WTC11 (cell line): ENCODE data around the gene EIF2AK2. TPM values are rescaled to one million over a fixed set of nuclear protein-coding genes. Genes with fewer than 3 reads are reported as not detected.

Experiments
- ATAC-seq: fragments of 200-7000 bp; cut with Tn5 transposase; 2 replicates; pipeline ENCODE4 v1.10.0; 2021; ENCODE audit warnings: mild to moderate bottlenecking, moderate library complexity
- CTCF ChIA-PET: fragments of 300-600 bp; sonication (Branson Sonifier 250); formaldehyde crosslinking; loops from one replicate; lab custom pipeline; 2021; ENCODE audit warnings: antibody characterized with exemption; lab: Charles Lee
- POLR2A ChIA-PET: fragments of 350-600 bp; sonication (Branson Sonifier 250); formaldehyde crosslinking; loops from one replicate; lab custom pipeline; 2021; ENCODE audit warnings: antibody characterized with exemption; lab: Charles Lee
- DNase-seq: peaks from one replicate; pipeline ENCODE4 v3.0.0; 2021; ENCODE audit warnings: low spot score
- H3K27ac Mint-ChIP-seq: 2 replicates; pipeline ENCODE4 v1.8.0; 2021; ENCODE audit warnings: mixed read lengths
- H3K27me3 Mint-ChIP-seq: 2 replicates; pipeline ENCODE4 v1.8.0; 2021; ENCODE audit warnings: low read depth, mild to moderate bottlenecking, moderate library complexity, mixed read lengths
- H3K36me3 Mint-ChIP-seq: 2 replicates; pipeline ENCODE4 v1.8.0; 2021; ENCODE audit warnings: mixed read lengths
- H3K4me1 Mint-ChIP-seq: 2 replicates; pipeline ENCODE4 v1.8.0; 2022; ENCODE audit warnings: mixed read lengths
- H3K4me3 Mint-ChIP-seq: 2 replicates; pipeline ENCODE4 v1.8.0; 2021; ENCODE audit warnings: mild to moderate bottlenecking, moderate library complexity, mixed read lengths
- H3K9me3 Mint-ChIP-seq: 2 replicates; pipeline ENCODE4 v1.8.0; 2021; ENCODE audit warnings: mixed read lengths
- CBFB ChIP-seq: sonication (generic); formaldehyde crosslinking; IDR thresholded peaks from 2 replicates; pipeline ENCODE4 v1.8.1; 2022; ENCODE audit warnings: mild to moderate bottlenecking, low read depth, missing genetic modification reagents
- CREB1 ChIP-seq: sonication (generic); formaldehyde crosslinking; IDR thresholded peaks from 2 replicates; pipeline ENCODE4 v1.8.0; 2023; ENCODE audit warnings: mild to moderate bottlenecking, missing genetic modification reagents
- GRHL2 ChIP-seq: fragments of 250-450 bp; sonication (Bioruptor Pico); IDR thresholded peaks from 2 replicates; pipeline ENCODE4 v1.8.0; 2022; ENCODE audit warnings: mild to moderate bottlenecking, moderate library complexity; ENCODE audit not compliant: insufficient replicate concordance, severe bottlenecking
- HMGA2 ChIP-seq: fragments of 250-450 bp; sonication (Bioruptor Pico); IDR thresholded peaks from 2 replicates; pipeline ENCODE4 v1.4.0; 2021; ENCODE audit warnings: mild to moderate bottlenecking, moderate library complexity
- IRF2 ChIP-seq: sonication (generic); formaldehyde crosslinking; IDR thresholded peaks from 2 replicates; pipeline ENCODE4 v1.8.0; 2022; ENCODE audit warnings: low read depth, missing genetic modification reagents, borderline replicate concordance
- JAZF1 ChIP-seq: fragments of 250-450 bp; sonication (Bioruptor Pico); IDR thresholded peaks from 2 replicates; pipeline ENCODE4 v1.9.0; 2021; ENCODE audit warnings: moderate library complexity, mild to moderate bottlenecking, inconsistent platforms
- MXD4 ChIP-seq: fragments of 250-450 bp; sonication (Bioruptor Pico); IDR thresholded peaks from 2 replicates; pipeline ENCODE4 v1.8.0; 2021; ENCODE audit warnings: mild to moderate bottlenecking, moderate library complexity, borderline replicate concordance
- NR1H2 ChIP-seq: sonication (generic); formaldehyde crosslinking; IDR thresholded peaks from 2 replicates; pipeline ENCODE4 v1.9.0; 2021; ENCODE audit warnings: mild to moderate bottlenecking, moderate library complexity, missing genetic modification reagents
- SMAD4 ChIP-seq: sonication (generic); formaldehyde crosslinking; IDR thresholded peaks from 2 replicates; pipeline ENCODE4 v1.8.0; 2022; ENCODE audit warnings: mild to moderate bottlenecking, missing genetic modification reagents
- total RNA-seq: library from RNA; stranded (reverse); gene quantifications from 3 replicates; pipeline ENCODE4 v1.2.3, GENCODE V29; 2021
- TF ChIP-seq, protein P1 (sequence below): sonication (generic); formaldehyde crosslinking; IDR thresholded peaks from 2 replicates; pipeline ENCODE4 v1.8.0; 2022; ENCODE audit warnings: missing genetic modification reagents
- TF ChIP-seq, protein P2 (sequence below): sonication (generic); formaldehyde crosslinking; IDR thresholded peaks from 2 replicates; pipeline ENCODE4 v1.8.0; 2023; ENCODE audit warnings: missing genetic modification reagents
- TF ChIP-seq, protein P3 (sequence below): fragments of 250-450 bp; sonication (Bioruptor Pico); IDR thresholded peaks from 2 replicates; pipeline ENCODE4 v1.9.0; 2021; ENCODE audit warnings: mild to moderate bottlenecking
- TF ChIP-seq, protein P4 (sequence below): sonication (generic); formaldehyde crosslinking; IDR thresholded peaks from 2 replicates; pipeline ENCODE4 v1.8.1; 2023; ENCODE audit warnings: mild to moderate bottlenecking, missing genetic modification reagents
- TF ChIP-seq, protein P5 (sequence below): fragments of 250-450 bp; sonication (Bioruptor Pico); IDR thresholded peaks from 2 replicates; pipeline ENCODE4 v1.9.0; 2021; ENCODE audit warnings: moderate library complexity, mild to moderate bottlenecking, inconsistent platforms, borderline replicate concordance
- TF ChIP-seq, protein P6 (sequence below): sonication (generic); formaldehyde crosslinking; IDR thresholded peaks from 2 replicates; pipeline ENCODE4 v1.8.0; 2022; ENCODE audit warnings: mild to moderate bottlenecking, missing genetic modification reagents
- TF ChIP-seq, protein P7 (sequence below): sonication (generic); formaldehyde crosslinking; IDR thresholded peaks from 2 replicates; pipeline ENCODE4 v1.8.1; 2022; ENCODE audit warnings: mild to moderate bottlenecking, missing genetic modification reagents, moderate library complexity, borderline replicate concordance

The EIF2AK2 gene
- total RNA-seq, 1 experiment from 2014 or later: 34.2 TPM

DNA sequence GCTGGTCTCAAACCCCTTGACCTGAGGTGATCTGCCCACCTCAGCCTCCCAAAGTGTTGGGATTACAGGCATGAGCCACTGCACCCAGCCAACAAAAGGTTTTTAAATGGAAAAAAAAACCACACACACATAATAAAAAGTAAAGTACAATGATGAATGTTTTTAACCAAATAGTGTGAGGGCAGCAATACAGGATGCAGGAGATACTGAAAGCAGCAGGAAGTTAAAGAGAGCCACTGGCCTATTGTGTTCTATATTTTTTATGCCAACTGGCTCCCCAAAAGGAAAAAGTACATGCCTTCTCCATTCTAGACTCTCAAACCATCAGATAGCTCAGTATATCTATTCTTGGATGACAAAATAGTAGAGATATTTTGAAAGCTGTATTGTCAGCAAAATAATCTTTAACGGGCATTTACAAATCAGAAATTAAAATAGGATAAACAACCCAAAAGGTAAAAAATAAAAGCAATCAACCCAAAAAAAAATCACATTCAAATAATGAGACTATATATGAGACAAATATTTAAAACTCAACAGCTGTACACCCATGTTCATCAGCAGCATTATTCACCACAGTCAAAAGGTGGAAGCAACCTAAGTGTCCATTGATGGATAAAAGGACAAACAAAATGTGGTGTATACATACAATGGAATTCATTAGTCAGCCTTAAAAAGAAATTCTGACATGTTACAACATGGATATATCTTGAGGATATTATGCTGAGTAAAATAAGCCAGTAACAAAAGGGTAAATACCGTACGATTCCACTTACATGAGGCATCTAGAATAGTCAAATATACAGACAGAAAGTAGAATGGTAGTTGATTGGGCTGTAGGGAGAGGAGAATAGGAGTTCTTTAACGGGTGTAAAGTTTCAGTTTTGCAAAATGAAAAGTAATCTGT is 46.2 kb downstream of the EIF2AK2 start (continued):
- TF ChIP-seq, protein P1, sequence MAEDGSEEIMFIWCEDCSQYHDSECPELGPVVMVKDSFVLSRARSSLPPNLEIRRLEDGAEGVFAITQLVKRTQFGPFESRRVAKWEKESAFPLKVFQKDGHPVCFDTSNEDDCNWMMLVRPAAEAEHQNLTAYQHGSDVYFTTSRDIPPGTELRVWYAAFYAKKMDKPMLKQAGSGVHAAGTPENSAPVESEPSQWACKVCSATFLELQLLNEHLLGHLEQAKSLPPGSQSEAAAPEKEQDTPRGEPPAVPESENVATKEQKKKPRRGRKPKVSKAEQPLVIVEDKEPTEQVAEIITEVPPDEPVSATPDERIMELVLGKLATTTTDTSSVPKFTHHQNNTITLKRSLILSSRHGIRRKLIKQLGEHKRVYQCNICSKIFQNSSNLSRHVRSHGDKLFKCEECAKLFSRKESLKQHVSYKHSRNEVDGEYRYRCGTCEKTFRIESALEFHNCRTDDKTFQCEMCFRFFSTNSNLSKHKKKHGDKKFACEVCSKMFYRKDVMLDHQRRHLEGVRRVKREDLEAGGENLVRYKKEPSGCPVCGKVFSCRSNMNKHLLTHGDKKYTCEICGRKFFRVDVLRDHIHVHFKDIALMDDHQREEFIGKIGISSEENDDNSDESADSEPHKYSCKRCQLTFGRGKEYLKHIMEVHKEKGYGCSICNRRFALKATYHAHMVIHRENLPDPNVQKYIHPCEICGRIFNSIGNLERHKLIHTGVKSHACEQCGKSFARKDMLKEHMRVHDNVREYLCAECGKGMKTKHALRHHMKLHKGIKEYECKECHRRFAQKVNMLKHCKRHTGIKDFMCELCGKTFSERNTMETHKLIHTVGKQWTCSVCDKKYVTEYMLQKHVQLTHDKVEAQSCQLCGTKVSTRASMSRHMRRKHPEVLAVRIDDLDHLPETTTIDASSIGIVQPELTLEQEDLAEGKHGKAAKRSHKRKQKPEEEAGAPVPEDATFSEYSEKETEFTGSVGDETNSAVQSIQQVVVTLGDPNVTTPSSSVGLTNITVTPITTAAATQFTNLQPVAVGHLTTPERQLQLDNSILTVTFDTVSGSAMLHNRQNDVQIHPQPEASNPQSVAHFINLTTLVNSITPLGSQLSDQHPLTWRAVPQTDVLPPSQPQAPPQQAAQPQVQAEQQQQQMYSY: no peak
- TF ChIP-seq, protein P2, sequence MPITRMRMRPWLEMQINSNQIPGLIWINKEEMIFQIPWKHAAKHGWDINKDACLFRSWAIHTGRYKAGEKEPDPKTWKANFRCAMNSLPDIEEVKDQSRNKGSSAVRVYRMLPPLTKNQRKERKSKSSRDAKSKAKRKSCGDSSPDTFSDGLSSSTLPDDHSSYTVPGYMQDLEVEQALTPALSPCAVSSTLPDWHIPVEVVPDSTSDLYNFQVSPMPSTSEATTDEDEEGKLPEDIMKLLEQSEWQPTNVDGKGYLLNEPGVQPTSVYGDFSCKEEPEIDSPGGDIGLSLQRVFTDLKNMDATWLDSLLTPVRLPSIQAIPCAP (CRISPR knock-in tag): no peak

DNA sequence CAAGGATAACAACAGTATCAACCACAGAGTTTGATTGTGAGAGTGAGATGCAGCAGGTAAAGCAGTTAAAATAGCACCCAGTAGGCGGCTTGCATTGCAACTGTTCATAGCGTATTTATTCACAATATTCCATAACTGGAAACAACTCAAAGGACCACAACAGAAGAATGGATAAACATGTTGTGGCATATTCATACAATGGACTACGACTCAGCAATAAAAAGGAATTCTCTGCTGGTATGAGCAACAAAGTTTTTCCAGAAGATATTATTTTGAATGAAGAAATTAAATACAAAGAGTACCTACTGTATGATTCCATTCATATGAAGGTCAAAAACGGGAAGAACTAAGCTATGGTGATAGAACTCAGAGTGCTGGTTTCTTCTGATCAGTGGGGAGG is 47.3 kb downstream of the EIF2AK2 start:
- Mint-ChIP-seq H3K4me3 (no peak overlapping the region), H3K4me1 (peaks cover 16% of the 10 kb centered on the region), H3K27ac (no peak overlapping the region), H3K27me3 (no peaks in the 10 kb centered on the region), H3K9me3 (no peaks in the 10 kb centered on the region), H3K36me3 (peaks cover 36% of the 10 kb centered on the region)
- TF ChIP-seq, protein P3, sequence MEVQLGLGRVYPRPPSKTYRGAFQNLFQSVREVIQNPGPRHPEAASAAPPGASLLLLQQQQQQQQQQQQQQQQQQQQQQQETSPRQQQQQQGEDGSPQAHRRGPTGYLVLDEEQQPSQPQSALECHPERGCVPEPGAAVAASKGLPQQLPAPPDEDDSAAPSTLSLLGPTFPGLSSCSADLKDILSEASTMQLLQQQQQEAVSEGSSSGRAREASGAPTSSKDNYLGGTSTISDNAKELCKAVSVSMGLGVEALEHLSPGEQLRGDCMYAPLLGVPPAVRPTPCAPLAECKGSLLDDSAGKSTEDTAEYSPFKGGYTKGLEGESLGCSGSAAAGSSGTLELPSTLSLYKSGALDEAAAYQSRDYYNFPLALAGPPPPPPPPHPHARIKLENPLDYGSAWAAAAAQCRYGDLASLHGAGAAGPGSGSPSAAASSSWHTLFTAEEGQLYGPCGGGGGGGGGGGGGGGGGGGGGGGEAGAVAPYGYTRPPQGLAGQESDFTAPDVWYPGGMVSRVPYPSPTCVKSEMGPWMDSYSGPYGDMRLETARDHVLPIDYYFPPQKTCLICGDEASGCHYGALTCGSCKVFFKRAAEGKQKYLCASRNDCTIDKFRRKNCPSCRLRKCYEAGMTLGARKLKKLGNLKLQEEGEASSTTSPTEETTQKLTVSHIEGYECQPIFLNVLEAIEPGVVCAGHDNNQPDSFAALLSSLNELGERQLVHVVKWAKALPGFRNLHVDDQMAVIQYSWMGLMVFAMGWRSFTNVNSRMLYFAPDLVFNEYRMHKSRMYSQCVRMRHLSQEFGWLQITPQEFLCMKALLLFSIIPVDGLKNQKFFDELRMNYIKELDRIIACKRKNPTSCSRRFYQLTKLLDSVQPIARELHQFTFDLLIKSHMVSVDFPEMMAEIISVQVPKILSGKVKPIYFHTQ: no peak
- no peak for TF ChIP-seq MXD4 (CRISPR knock-in tag)
- TF ChIP-seq NR1H2 (CRISPR knock-in tag): no peak
- no peak for TF ChIP-seq GRHL2 (CRISPR knock-in tag)
- TF ChIP-seq, protein P4, sequence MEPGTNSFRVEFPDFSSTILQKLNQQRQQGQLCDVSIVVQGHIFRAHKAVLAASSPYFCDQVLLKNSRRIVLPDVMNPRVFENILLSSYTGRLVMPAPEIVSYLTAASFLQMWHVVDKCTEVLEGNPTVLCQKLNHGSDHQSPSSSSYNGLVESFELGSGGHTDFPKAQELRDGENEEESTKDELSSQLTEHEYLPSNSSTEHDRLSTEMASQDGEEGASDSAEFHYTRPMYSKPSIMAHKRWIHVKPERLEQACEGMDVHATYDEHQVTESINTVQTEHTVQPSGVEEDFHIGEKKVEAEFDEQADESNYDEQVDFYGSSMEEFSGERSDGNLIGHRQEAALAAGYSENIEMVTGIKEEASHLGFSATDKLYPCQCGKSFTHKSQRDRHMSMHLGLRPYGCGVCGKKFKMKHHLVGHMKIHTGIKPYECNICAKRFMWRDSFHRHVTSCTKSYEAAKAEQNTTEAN (CRISPR knock-in tag): no peak
- TF ChIP-seq JAZF1 (CRISPR knock-in tag): no peak
- TF ChIP-seq, protein P5, sequence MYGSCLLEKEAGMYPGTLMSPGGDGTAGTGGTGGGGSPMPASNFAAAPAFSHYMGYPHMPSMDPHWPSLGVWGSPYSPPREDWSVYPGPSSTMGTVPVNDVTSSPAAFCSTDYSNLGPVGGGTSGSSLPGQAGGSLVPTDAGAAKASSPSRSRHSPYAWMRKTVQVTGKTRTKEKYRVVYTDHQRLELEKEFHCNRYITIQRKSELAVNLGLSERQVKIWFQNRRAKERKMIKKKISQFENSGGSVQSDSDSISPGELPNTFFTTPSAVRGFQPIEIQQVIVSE (CRISPR knock-in tag): no peak
- TF ChIP-seq CBFB (CRISPR knock-in tag): no peak
- ChIA-PET CTCF (no interaction called here), POLR2A (no interaction called here)
- DNase-seq: no peak
- no peak for ATAC-seq

DNA sequence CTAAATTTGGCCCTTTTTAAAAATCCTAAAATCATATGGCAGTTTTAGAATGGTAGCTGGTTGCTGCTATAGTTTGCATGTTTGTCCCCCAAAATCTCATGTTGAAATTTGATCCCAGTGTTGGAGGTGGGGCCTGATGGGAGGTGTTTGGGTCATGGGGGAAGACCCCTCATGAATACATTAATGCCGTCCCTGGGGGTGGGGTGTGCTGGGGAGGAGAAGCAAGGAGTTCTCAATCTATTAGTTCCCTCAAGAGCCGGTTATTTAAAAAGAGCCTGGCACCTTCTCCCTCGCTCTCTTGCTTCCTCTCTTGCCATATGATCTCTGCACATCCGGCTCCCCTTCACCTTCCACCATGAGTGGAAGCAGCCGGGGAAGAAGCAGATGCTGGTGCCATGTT is 51.6 kb downstream of the EIF2AK2 start:
- DNase-seq (peak; percentile 35), ATAC-seq (peak; percentile 97)
- Mint-ChIP-seq H3K9me3 (no peaks in the 10 kb centered on the region), H3K4me3 (no peak overlapping the region), H3K4me1 (peaks cover 18% of the 10 kb centered on the region), H3K27ac (peak overlapping the region; percentile 68; the same call in 1 of the 2 replicates), H3K27me3 (no peaks in the 10 kb centered on the region), H3K36me3 (peaks cover 32% of the 10 kb centered on the region)
- POLR2A ChIA-PET: no interaction called here
- CTCF ChIA-PET: no interaction called here
- TF ChIP-seq, protein P6, sequence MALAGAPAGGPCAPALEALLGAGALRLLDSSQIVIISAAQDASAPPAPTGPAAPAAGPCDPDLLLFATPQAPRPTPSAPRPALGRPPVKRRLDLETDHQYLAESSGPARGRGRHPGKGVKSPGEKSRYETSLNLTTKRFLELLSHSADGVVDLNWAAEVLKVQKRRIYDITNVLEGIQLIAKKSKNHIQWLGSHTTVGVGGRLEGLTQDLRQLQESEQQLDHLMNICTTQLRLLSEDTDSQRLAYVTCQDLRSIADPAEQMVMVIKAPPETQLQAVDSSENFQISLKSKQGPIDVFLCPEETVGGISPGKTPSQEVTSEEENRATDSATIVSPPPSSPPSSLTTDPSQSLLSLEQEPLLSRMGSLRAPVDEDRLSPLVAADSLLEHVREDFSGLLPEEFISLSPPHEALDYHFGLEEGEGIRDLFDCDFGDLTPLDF (CRISPR knock-in tag): no peak
- TF ChIP-seq CREB1 (CRISPR knock-in tag): no peak
- no peak for TF ChIP-seq IRF2 (CRISPR knock-in tag)
- TF ChIP-seq, protein P5 (CRISPR knock-in tag): no peak
- no peak for TF ChIP-seq HMGA2 (CRISPR knock-in tag)
- TF ChIP-seq, protein P7, sequence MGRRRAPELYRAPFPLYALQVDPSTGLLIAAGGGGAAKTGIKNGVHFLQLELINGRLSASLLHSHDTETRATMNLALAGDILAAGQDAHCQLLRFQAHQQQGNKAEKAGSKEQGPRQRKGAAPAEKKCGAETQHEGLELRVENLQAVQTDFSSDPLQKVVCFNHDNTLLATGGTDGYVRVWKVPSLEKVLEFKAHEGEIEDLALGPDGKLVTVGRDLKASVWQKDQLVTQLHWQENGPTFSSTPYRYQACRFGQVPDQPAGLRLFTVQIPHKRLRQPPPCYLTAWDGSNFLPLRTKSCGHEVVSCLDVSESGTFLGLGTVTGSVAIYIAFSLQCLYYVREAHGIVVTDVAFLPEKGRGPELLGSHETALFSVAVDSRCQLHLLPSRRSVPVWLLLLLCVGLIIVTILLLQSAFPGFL (CRISPR knock-in tag): no peak
- TF ChIP-seq, protein P4 (CRISPR knock-in tag): no peak
- no peak for TF ChIP-seq SMAD4 (CRISPR knock-in tag)
